ENCODE data around the gene TNS1.

DNA sequence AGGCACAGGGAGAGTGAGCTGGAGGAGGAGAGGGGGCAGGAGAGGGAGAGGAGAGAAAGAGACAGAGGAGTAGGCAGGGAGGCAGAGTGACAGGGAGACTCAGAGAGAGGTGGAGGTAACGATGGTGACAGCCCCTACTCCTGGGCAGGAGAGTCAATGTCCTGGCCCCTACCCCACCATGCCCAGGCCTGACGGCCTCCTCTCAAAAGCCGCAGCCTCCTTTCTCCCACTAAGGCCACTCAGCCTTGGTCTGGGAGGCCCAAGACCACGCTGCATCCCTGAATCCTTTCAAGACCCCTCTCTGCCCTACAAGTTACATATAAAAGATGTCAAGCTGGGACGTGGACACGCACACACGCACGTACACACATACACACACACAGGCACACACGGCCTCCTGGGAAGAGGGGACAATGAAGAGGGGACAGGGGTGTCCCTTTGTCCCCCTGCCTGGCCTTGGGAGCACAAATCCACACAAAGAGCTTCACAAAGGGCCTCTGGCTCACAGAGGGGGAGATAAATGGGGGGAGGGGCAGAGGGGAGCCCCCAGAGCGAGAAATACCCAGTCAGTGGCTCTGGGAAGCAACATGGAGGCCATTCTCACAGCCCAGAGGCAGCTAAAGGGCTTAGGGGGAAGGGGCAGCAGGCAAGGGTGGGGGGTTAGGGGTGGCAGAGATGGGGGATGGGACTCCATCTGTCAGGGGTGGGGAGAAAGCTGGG lies 19.5 kb upstream of the TNS1 start:
- TF ChIP-seq EZH2 (IDR thresholded peaks at IDR 0.05) (no peak), POLR2AphosphoS5 (IDR thresholded peaks at IDR 0.05; ENCODE audit: borderline replicate concordance, low read depth, low read length) (no peak)

All from SK-N-MC (cell line).